ENCODE data around the gene NECAP2.

NECAP2 gene

GRCh38 chr1:16461681-16462080 lies 21.2 kb downstream of the NECAP2 start:
- no peak for ATAC-seq
- no peak for TF ChIP-seq SNAI2 (CRISPR knock-in tag; IDR thresholded peaks at IDR 0.05)
- TF ChIP-seq GLIS3 (CRISPR knock-in tag; IDR thresholded peaks at IDR 0.05), result no peak
- TF ChIP-seq OSR1 (CRISPR knock-in tag; IDR thresholded peaks at IDR 0.05), result no peak
- no peak for TF ChIP-seq TCF4 (CRISPR knock-in tag; IDR thresholded peaks at IDR 0.05; ENCODE audit: borderline replicate concordance)
- no peak for TF ChIP-seq TOX (CRISPR knock-in tag; IDR thresholded peaks at IDR 0.05; ENCODE audit: borderline replicate concordance)
- no peak for TF ChIP-seq ZNF70 (CRISPR knock-in tag; IDR thresholded peaks at IDR 0.05)
- TF ChIP-seq ISL1 (CRISPR knock-in tag; IDR thresholded peaks at IDR 0.05), result no peak
- TF ChIP-seq ZNF8 (CRISPR knock-in tag; IDR thresholded peaks at IDR 0.05), result no peak
- TF ChIP-seq TSHZ2 (CRISPR knock-in tag; IDR thresholded peaks at IDR 0.05), result no peak
- TF ChIP-seq CSDC2 (CRISPR knock-in tag; IDR thresholded peaks at IDR 0.05), result no peak
- TF ChIP-seq PPARA (CRISPR knock-in tag; IDR thresholded peaks at IDR 0.05; ENCODE audit: borderline replicate concordance), result no peak
- no peak for TF ChIP-seq ZFP30 (CRISPR knock-in tag; IDR thresholded peaks at IDR 0.05)
- no peak for TF ChIP-seq POU6F1 (CRISPR knock-in tag; IDR thresholded peaks at IDR 0.05; ENCODE audit: borderline replicate concordance, low read depth)
- TF ChIP-seq ZC3H10 (CRISPR knock-in tag; IDR thresholded peaks at IDR 0.05), result no peak

GRCh38 chr1:16462773-16463330 lies 22.3 kb downstream of the NECAP2 start:
- TF ChIP-seq ZNF8 (CRISPR knock-in tag; IDR thresholded peaks at IDR 0.05) (no peak), ZNF565 (CRISPR knock-in tag; conservative IDR thresholded peaks at IDR 0.05; ENCODE audit: low read depth) (no peak), PATZ1 (CRISPR knock-in tag; IDR thresholded peaks at IDR 0.05; ENCODE audit: borderline replicate concordance) (no peak), ZNF70 (CRISPR knock-in tag; IDR thresholded peaks at IDR 0.05) (no peak), TCF4 (CRISPR knock-in tag; IDR thresholded peaks at IDR 0.05; ENCODE audit: borderline replicate concordance) (no peak), TSHZ2 (CRISPR knock-in tag; IDR thresholded peaks at IDR 0.05) (no peak), ARNTL (CRISPR knock-in tag; IDR thresholded peaks at IDR 0.05; ENCODE audit: borderline replicate concordance, low read depth) (no peak), GLIS3 (CRISPR knock-in tag; IDR thresholded peaks at IDR 0.05) (no peak), SNAI2 (CRISPR knock-in tag; IDR thresholded peaks at IDR 0.05) (no peak), ZC3H10 (CRISPR knock-in tag; IDR thresholded peaks at IDR 0.05) (no peak), TOX (CRISPR knock-in tag; IDR thresholded peaks at IDR 0.05; ENCODE audit: borderline replicate concordance) (no peak), BACH2 (CRISPR knock-in tag; IDR thresholded peaks at IDR 0.05; ENCODE audit: borderline replicate concordance) (no peak), ZFP30 (CRISPR knock-in tag; IDR thresholded peaks at IDR 0.05) (no peak)
- no peak for ATAC-seq

- TF ChIP-seq TSHZ2 (CRISPR knock-in tag; IDR thresholded peaks at IDR 0.05) (no peak), ZNF70 (CRISPR knock-in tag; IDR thresholded peaks at IDR 0.05) (no peak), ZNF8 (CRISPR knock-in tag; IDR thresholded peaks at IDR 0.05) (no peak), CSDC2 (CRISPR knock-in tag; IDR thresholded peaks at IDR 0.05) (no peak), CREB5 (CRISPR knock-in tag; IDR thresholded peaks at IDR 0.05; ENCODE audit: low read depth) (no peak), ISL1 (CRISPR knock-in tag; IDR thresholded peaks at IDR 0.05) (no peak)
- no peak for ATAC-seq
These were observed 24.5 kb downstream of the NECAP2 start for GRCh38 chr1:16464917-16465625.

All from SK-N-SH treated with all-trans-retinoic acid at 6 μM for 48 hours (cell line).